H1 (cell line): ENCODE measurements around the gene APOC1. TPM values are rescaled to one million over a fixed set of nuclear protein-coding genes. Genes with fewer than 3 reads are reported as not detected.
A peak's percentile ranks its signal among the peaks of the same experiment; 100 is the strongest.

ENCODE experiments used
- CTCF ChIA-PET: fragments of 300-600 bp; sonication (Branson Sonifier 250); formaldehyde crosslinking; loops from one replicate; lab custom pipeline; 2021; ENCODE audit not compliant: partially characterized antibody; lab: Charles Lee
- POLR2A ChIA-PET: fragments of 300-600 bp; sonication (Branson Sonifier 250); formaldehyde crosslinking; loops from one replicate; lab custom pipeline; 2021; ENCODE audit warnings: inconsistent platforms; ENCODE audit not compliant: partially characterized antibody; lab: Charles Lee
- DNase-seq, 2 experiments: peaks; one replicate each; pipeline versions ENCODE4 v3.0.0 to v3.0.0-alpha.2; 2010 to 2022; ENCODE audit warnings: low spot score in 2 of 2, low read depth in 1 of 2, mixed read lengths in 1 of 2
- FAIRE-seq: peaks from 2 replicates; lab custom pipeline; 2011; peaks lifted over from hg19 to GRCh38; lab: Jason Lieb, UNC
- H2AFZ ChIP-seq: 2 replicates; pipeline ENCODE4 v1.8.1; 2012; ENCODE audit warnings: low read length, inconsistent platforms
- H2AK5ac ChIP-seq: 2 replicates; pipeline ENCODE4 v1.6.1; 2013; ENCODE audit warnings: low read depth, low read length
- H2BK120ac ChIP-seq: replicated peaks from 2 replicates; pipeline ENCODE3; 2013; ENCODE audit warnings: low read depth, low read length, inconsistent platforms
- H2BK12ac ChIP-seq: 2 replicates; pipeline ENCODE4 v1.6.1; 2013; ENCODE audit warnings: low read depth, low read length
- H2BK15ac ChIP-seq: 2 replicates; pipeline ENCODE4 v1.6.1; 2013; ENCODE audit warnings: low read length
- H2BK20ac ChIP-seq: 2 replicates; pipeline ENCODE4 v1.6.1; 2013; ENCODE audit warnings: low read length
- H2BK5ac ChIP-seq: 2 replicates; pipeline ENCODE4 v1.6.1; 2013; ENCODE audit warnings: low read depth, low read length
- H3K14ac ChIP-seq: 2 replicates; pipeline ENCODE4 v1.6.1; 2013; ENCODE audit warnings: inconsistent platforms; ENCODE audit not compliant: insufficient read length
- H3K18ac ChIP-seq: 2 replicates; pipeline ENCODE4 v1.6.1; 2013; ENCODE audit warnings: low read length; ENCODE audit errors: extremely low read depth
- H3K23ac ChIP-seq: 2 replicates; pipeline ENCODE4 v1.6.1; 2013; ENCODE audit warnings: inconsistent platforms; ENCODE audit not compliant: insufficient read length
- H3K23me2 ChIP-seq: 2 replicates; pipeline ENCODE4 v1.6.1; 2013; ENCODE audit warnings: low read depth, low read length
- H3K27ac ChIP-seq: 2 replicates; pipeline ENCODE4 v1.6.1; 2011; ENCODE audit warnings: low read depth, low read length, inconsistent platforms
- H3K27me3 ChIP-seq, 4 experiments: replicated peaks in 1 of 4; 1 replicate in 1 of 4; 2 replicates in 3 of 4; pipeline versions ENCODE4 v1.6.1 to v1.8.1; 2011 to 2013; ENCODE audit warnings: low read length in 3 of 4, mild to moderate bottlenecking in 3 of 4, inconsistent platforms in 2 of 4, mixed read lengths in 2 of 4, moderate library complexity in 1 of 4; ENCODE audit not compliant: control insufficient read depth in 3 of 4, insufficient read depth in 3 of 4; ENCODE audit errors: extremely low read depth in 1 of 4
- H3K36me3 ChIP-seq, 4 experiments: 2 replicates each; pipeline versions ENCODE4 v1.6.1 to v1.8.1; 2011 to 2013; ENCODE audit warnings: mild to moderate bottlenecking in 4 of 4, low read length in 3 of 4, moderate library complexity in 2 of 4, control low read depth in 1 of 4, inconsistent platforms in 1 of 4; ENCODE audit not compliant: insufficient read depth in 4 of 4, control insufficient read depth in 2 of 4
- H3K4ac ChIP-seq: replicated peaks from 2 replicates; pipeline ENCODE3; 2013; ENCODE audit warnings: low read length, low read depth, mixed read lengths, inconsistent platforms; ENCODE audit not compliant: insufficient read length
- H3K4me1 ChIP-seq, 4 experiments: replicated peaks in 1 of 4; 1 replicate in 1 of 4; 2 replicates in 3 of 4; pipeline versions ENCODE4 v1.6.1 to v1.8.1; 2011 to 2013; ENCODE audit warnings: low read length in 3 of 4, inconsistent platforms in 2 of 4, mixed read lengths in 1 of 4; ENCODE audit not compliant: insufficient read depth in 4 of 4, control insufficient read depth in 3 of 4
- H3K4me2 ChIP-seq, 2 experiments: 2 replicates each; pipeline versions ENCODE4 v1.6.1 to v1.8.1; 2011 to 2013; ENCODE audit warnings: low read depth in 2 of 2, low read length in 2 of 2, control low read depth in 1 of 2, inconsistent platforms in 1 of 2, mild to moderate bottlenecking in 1 of 2; ENCODE audit not compliant: insufficient read depth in 1 of 2
- H3K4me3 ChIP-seq, 4 experiments: fragments of 200-600, 300-600 bp in 1 of 4; sonication (generic), shearing (Covaris generic), sonication (Bioruptor Twin) in 1 of 4; 2 replicates each; pipeline versions ENCODE4 v1.5.1 to v1.8.1; 2011 to 2016; ENCODE audit warnings: low read length in 4 of 4, low read depth in 3 of 4, control low read depth in 2 of 4, inconsistent platforms in 2 of 4, mild to moderate bottlenecking in 2 of 4, mixed read lengths in 1 of 4, moderate library complexity in 1 of 4; ENCODE audit not compliant: insufficient read depth in 2 of 4; ENCODE audit errors: extremely low read depth in 1 of 4
- H3K56ac ChIP-seq: replicated peaks from 2 replicates; pipeline ENCODE3; 2013; ENCODE audit warnings: low read depth, mild to moderate bottlenecking, mixed read lengths, low read length, inconsistent platforms; ENCODE audit not compliant: insufficient read length
- H3K79me1 ChIP-seq: 2 replicates; pipeline ENCODE4 v1.6.1; 2013; ENCODE audit warnings: low read depth, low read length, control low read depth
- H3K79me2 ChIP-seq, 2 experiments: 2 replicates each; pipeline versions ENCODE4 v1.6.1 to v1.8.1; 2012 to 2013; ENCODE audit warnings: low read length in 2 of 2, mild to moderate bottlenecking in 2 of 2, inconsistent platforms in 1 of 2; ENCODE audit not compliant: insufficient read depth in 2 of 2, control insufficient read depth in 1 of 2
- H3K9ac ChIP-seq, 4 experiments: replicated peaks in 1 of 4; 1 replicate in 1 of 4; 2 replicates in 3 of 4; pipeline versions ENCODE4 v1.6.1 to v1.8.1; 2011 to 2013; ENCODE audit warnings: low read depth in 3 of 4, low read length in 3 of 4, control low read depth in 2 of 4, mild to moderate bottlenecking in 2 of 4, moderate library complexity in 2 of 4, inconsistent platforms in 1 of 4; ENCODE audit errors: extremely low read depth in 1 of 4
- H3K9me3 ChIP-seq, 2 experiments: 2 replicates each; pipeline versions ENCODE4 v1.6.1 to v1.8.1; 2012 to 2013; ENCODE audit warnings: mild to moderate bottlenecking in 2 of 2, moderate library complexity in 2 of 2, control low read depth in 1 of 2, inconsistent platforms in 1 of 2, low read depth in 1 of 2, low read length in 1 of 2, mixed read lengths in 1 of 2; ENCODE audit not compliant: insufficient read depth in 2 of 2
- H4K20me1 ChIP-seq, 2 experiments: replicated peaks in 1 of 2; 2 replicates each; pipeline versions ENCODE3 to v1.8.1; 2011 to 2013; ENCODE audit warnings: inconsistent platforms in 2 of 2, low read length in 2 of 2, mild to moderate bottlenecking in 1 of 2; ENCODE audit not compliant: insufficient read depth in 2 of 2, control insufficient read depth in 1 of 2
- H4K5ac ChIP-seq: 2 replicates; pipeline ENCODE4 v1.6.1; 2013; ENCODE audit warnings: low read length, low read depth, mixed read lengths, inconsistent platforms; ENCODE audit not compliant: insufficient read length
- H4K8ac ChIP-seq: 2 replicates; pipeline ENCODE4 v1.8.0; 2013; ENCODE audit warnings: mild to moderate bottlenecking, moderate library complexity, low read length, inconsistent platforms; ENCODE audit not compliant: insufficient read depth; ENCODE audit errors: extremely low read depth
- H4K91ac ChIP-seq: replicated peaks from 2 replicates; pipeline ENCODE3; 2013; ENCODE audit warnings: low read length, mixed read lengths, inconsistent platforms; ENCODE audit not compliant: insufficient read length
- CBX8 ChIP-seq: fragments of 300-800, 300-1000 bp; sonication (generic); IDR thresholded peaks from 2 replicates; pipeline ENCODE4 v1.7.1; 2016; ENCODE audit warnings: low read depth, low read length, borderline replicate concordance
- CEBPB ChIP-seq: IDR thresholded peaks from 2 replicates; pipeline ENCODE4 v1.6.1; 2012; ENCODE audit warnings: low read depth, low read length
- JUN ChIP-seq: IDR thresholded peaks from 2 replicates; pipeline ENCODE4 v1.6.1; 2011; ENCODE audit warnings: low read depth, mild to moderate bottlenecking, improper control_type of control experiment, low read length
- SP1 ChIP-seq: IDR thresholded peaks from 2 replicates; pipeline ENCODE4 v1.6.1; 2011; ENCODE audit warnings: low read depth, low read length
- WGBS, 2 experiments: shearing (Covaris generic) in 1 of 2; methylation state at CpG; one replicate each; pipeline versions ENCODE4 v1.1.6 to v1.1.7; 2013 to 2015; ENCODE audit warnings: low lambda C conversion rate in 2 of 2, mixed read lengths in 2 of 2, inconsistent platforms in 1 of 2, low coverage in 1 of 2, missing lambda C conversion rate in 1 of 2; ENCODE audit not compliant: insufficient replicate concordance in 2 of 2, insufficient coverage in 1 of 2, insufficient read length in 1 of 2; ENCODE audit errors: extremely low coverage in 1 of 2, missing lambda C conversion rate in 1 of 2; 5-methylcytosine and 5-hydroxymethylcytosine counted together
- polyA plus RNA-seq, 7 experiments: library from polyadenylated mRNA; depleted of rRNA in 3 of 7; stranded (reverse) in 5 of 7; unstranded in 2 of 7; fragments of >200 nt in 5 of 7; fragments of 200-250 nt in 2 of 7; gene quantifications; 1 replicate in 5 of 7; 2 replicates in 1 of 7; 4 replicates in 1 of 7; pipeline versions ENCODE4 v1.2.1 to v1.2.3, GENCODE V29; 2011 to 2013; ENCODE audit warnings: missing spikeins in 2 of 7, mixed read lengths in 2 of 7
- total RNA-seq: library from RNA; stranded (reverse); fragmentation: NEBNext Ultra II Directional; extraction: Animal tissue kit (Norgen Biotek cat#: 25700); gene quantifications from 2 replicates; pipeline ENCODE4 v1.2.1, GENCODE V29; 2021
- TF ChIP-seq, protein P1 (sequence below): IDR thresholded peaks from 2 replicates; pipeline ENCODE4 v1.6.1; 2012; ENCODE audit warnings: inconsistent platforms

The APOC1 gene
- total and polyA plus RNA-seq, 2 of the 8 experiments (the other 6 are each of a cell fraction or from before 2014, with no cell fraction given) = 55.8 to 78.2 TPM

DNA sequence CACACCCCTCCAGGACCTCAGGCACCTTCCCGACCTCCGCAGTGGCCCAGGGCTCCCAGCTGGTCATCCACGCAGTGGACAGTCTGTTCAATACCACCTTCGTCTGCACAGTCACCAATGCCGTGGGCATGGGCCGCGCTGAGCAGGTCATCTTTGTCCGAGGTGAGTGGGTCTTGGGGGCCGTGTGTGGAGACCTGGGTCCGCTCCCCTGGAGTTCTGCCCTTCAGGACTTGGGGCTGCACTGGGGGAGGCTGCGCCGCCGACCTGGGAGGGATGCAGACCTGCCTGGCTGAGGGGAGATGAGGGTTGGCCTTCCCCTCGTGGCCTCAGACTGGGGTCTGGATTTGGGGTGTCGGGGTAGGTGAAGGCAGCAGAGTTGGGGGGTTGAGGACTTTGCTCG lies 40.1 kb upstream of the APOC1 start:
- H4K8ac ChIP-seq = 0 out of 2 replicates have a peak overlapping the region, but pooled peaks have one; percentile 2
- H2BK15ac ChIP-seq = no peak overlapping the region
- DNase-seq = no peak
- WGBS, 2 experiments = 94% methylated on average over 14 of the region's 16 CpGs; no CpG with 5 or more reads in 1 of the 2 experiments
- CTCF ChIA-PET = interaction anchor here (1.0 to 1.3 kb wide), 2 partner anchors 75 to 153 kb away, joined by 3 to 4 read pairs; no protein-coding TSS in a partner anchor
- H3K79me2 ChIP-seq = no peaks in the 10 kb centered on the region; a peak in 1 of 4 replicates
- H3K23me2 ChIP-seq = no peaks in the 10 kb centered on the region
- peaks cover 4 to 19% of the 10 kb centered on the region in 2 experiments for H4K20me1 ChIP-seq
- no peak overlapping the region for H2BK20ac ChIP-seq
- no peak overlapping the region for H2AK5ac ChIP-seq
- H3K4me1 ChIP-seq = peaks cover 0 to 14% (median 3%) of the 10 kb centered on the region in 4 experiments; a peak in 5 of 7 replicates
- no peak overlapping the region for H3K23ac ChIP-seq
- H3K4ac ChIP-seq = no peak overlapping the region
- H3K4me3 ChIP-seq = no peak overlapping the region
- peaks cover 42 to 79% (median 60%) of the 10 kb centered on the region in 4 experiments for H3K36me3 ChIP-seq
- no peak for FAIRE-seq
- H2BK12ac ChIP-seq = no peak overlapping the region
- H3K27me3 ChIP-seq = no peaks in the 10 kb centered on the region
- H3K18ac ChIP-seq = no peak overlapping the region
- H3K9me3 ChIP-seq = no peaks in the 10 kb centered on the region
- H3K27ac ChIP-seq = no peak overlapping the region
- H4K5ac ChIP-seq = no peak overlapping the region
- no peak overlapping the region for H2AFZ ChIP-seq
- no peaks in the 10 kb centered on the region for H3K79me1 ChIP-seq
- no peak overlapping the region for H3K4me2 ChIP-seq
- H3K14ac ChIP-seq = no peak overlapping the region
- H2BK5ac ChIP-seq = no peak overlapping the region
- H3K56ac ChIP-seq = no peak overlapping the region
- no peak overlapping the region; a peak in 1 of 7 replicates for H3K9ac ChIP-seq
- no peak overlapping the region for H2BK120ac ChIP-seq
- no peak overlapping the region for H4K91ac ChIP-seq
- POLR2A ChIA-PET = interaction anchor here (0.9 to 13.6 kb wide), 8 partner anchors 10 to 30 kb away, joined by 3 to 109 read pairs (median 4); partner anchors contain the start of gene TOMM40
- TF ChIP-seq CBX8 (no peak), CEBPB (no peak), JUN (no peak), SP1 (no peak)
- TF ChIP-seq, protein P1, sequence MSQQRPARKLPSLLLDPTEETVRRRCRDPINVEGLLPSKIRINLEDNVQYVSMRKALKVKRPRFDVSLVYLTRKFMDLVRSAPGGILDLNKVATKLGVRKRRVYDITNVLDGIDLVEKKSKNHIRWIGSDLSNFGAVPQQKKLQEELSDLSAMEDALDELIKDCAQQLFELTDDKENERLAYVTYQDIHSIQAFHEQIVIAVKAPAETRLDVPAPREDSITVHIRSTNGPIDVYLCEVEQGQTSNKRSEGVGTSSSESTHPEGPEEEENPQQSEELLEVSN = no peak
